ENCODE measurements around the gene DPP6.

DNA sequence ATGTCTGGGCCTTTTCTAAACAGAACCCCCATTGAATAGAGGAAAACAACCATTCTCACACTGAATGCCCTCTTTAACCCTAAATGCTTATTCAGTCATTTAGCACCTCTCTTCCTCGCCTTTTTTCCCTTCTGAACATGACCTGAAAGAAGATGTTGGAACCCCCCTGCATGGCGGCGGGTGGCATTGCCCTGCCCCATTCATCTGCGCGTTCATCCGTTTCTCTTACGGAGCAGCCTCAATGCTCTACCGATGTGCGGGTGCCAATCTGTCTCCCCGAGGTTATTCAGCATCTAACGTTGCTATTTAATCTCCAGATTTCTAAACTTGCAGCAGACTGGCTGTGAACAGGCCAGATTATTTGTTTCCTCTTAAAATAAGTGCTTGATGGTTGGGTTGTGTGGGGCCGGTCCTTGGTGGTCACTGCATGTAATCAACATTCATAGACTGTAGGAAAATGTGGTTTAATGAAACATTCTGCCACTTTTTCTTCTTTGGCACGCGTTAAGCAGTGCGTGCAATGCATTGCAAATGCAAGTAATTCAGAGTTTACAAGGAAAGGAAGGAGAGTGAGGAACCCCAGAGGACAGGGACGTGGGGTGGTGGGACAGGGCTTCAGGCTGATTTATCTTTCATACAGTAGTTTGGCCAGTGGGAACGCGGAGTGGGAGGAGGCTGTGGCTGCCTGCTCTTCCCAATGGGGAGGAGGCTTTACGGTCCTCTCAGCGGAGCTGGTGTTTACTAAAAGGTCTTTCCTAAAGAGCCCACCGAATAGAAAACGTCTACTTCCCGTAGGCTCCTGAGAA, 286.7 kb downstream of the DPP6 start:
- TF ChIP-seq, protein P1, sequence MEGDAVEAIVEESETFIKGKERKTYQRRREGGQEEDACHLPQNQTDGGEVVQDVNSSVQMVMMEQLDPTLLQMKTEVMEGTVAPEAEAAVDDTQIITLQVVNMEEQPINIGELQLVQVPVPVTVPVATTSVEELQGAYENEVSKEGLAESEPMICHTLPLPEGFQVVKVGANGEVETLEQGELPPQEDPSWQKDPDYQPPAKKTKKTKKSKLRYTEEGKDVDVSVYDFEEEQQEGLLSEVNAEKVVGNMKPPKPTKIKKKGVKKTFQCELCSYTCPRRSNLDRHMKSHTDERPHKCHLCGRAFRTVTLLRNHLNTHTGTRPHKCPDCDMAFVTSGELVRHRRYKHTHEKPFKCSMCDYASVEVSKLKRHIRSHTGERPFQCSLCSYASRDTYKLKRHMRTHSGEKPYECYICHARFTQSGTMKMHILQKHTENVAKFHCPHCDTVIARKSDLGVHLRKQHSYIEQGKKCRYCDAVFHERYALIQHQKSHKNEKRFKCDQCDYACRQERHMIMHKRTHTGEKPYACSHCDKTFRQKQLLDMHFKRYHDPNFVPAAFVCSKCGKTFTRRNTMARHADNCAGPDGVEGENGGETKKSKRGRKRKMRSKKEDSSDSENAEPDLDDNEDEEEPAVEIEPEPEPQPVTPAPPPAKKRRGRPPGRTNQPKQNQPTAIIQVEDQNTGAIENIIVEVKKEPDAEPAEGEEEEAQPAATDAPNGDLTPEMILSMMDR (conservative IDR thresholded peaks at IDR 0.05; ENCODE audit: low read depth, low read length) = no peak
- no peak for TF ChIP-seq EZH2 (IDR thresholded peaks at IDR 0.05; ENCODE audit: borderline replicate concordance, low read depth, low read length, poor library complexity, severe bottlenecking)

Data from A673 (cell line).